K562 (cell line): ENCODE results near the gene ELP5. TPM values are rescaled to one million over a fixed set of nuclear protein-coding genes. Genes with fewer than 3 reads are reported as not detected.
A peak's percentile ranks its signal among the peaks of the same experiment; 100 is the strongest.

Source experiments
- ATF4 ChIP-seq: fragments of 450-650 bp; formaldehyde crosslinking; IDR thresholded peaks from 2 replicates; pipeline ENCODE4 v1.4.0; 2022; ENCODE audit warnings: mild to moderate bottlenecking, moderate library complexity
- CXXC5 ChIP-seq: fragments of 250-450 bp; sonication (Bioruptor Pico); IDR thresholded peaks from 2 replicates; pipeline ENCODE4 v1.8.0; 2022; ENCODE audit warnings: inconsistent platforms, mild to moderate bottlenecking, moderate library complexity
- EGR1 ChIP-seq: fragments of 450-650 bp; conservative IDR thresholded peaks from 2 replicates; pipeline ENCODE4 v1.6.1; 2017; ENCODE audit warnings: mild to moderate bottlenecking
- ERF ChIP-seq: fragments of 450-650 bp; formaldehyde crosslinking; IDR thresholded peaks from 2 replicates; pipeline ENCODE4 v1.4.0; 2020; ENCODE audit warnings: mild to moderate bottlenecking, mixed read lengths
- FOXK1 ChIP-seq: sonication (generic); formaldehyde crosslinking; IDR thresholded peaks from 2 replicates; pipeline ENCODE4 v1.8.0; 2022; ENCODE audit warnings: missing genetic modification reagents, mild to moderate bottlenecking, borderline replicate concordance
- HNRNPK ChIP-seq: fragments of 200-400 bp; formaldehyde crosslinking; IDR thresholded peaks from one replicate; pipeline ENCODE4 v1.6.1; 2018; ENCODE audit warnings: mild to moderate bottlenecking, low read depth, low read length; ENCODE audit not compliant: poor library complexity, severe bottlenecking
- MAFG ChIP-seq: fragments of 450-650 bp; conservative IDR thresholded peaks from 2 replicates; pipeline ENCODE4 v1.6.1; 2016; ENCODE audit warnings: missing genetic modification characterization, missing compliant biosample characterization
- NFRKB ChIP-seq: fragments of 450-650 bp; IDR thresholded peaks from 2 replicates; pipeline ENCODE4 v1.6.1; 2016; ENCODE audit warnings: low read depth
- PKNOX1 ChIP-seq: fragments of 450-650 bp; IDR thresholded peaks from 2 replicates; pipeline ENCODE4 v1.6.1; 2016
- RAD21 ChIP-seq, 2 experiments: fragments of 250-450 bp in 1 of 2; fragments of 450-650 bp in 1 of 2; sonication (Bioruptor Pico) in 1 of 2; formaldehyde crosslinking in 1 of 2; IDR thresholded peaks in 1 of 2; conservative IDR thresholded peaks in 1 of 2; 2 replicates each; pipeline versions ENCODE4 v1.4.0 to v1.8.0; 2020 to 2022; ENCODE audit warnings: mild to moderate bottlenecking in 2 of 2, moderate library complexity in 1 of 2
- RREB1 ChIP-seq: fragments of 250-450 bp; sonication (Bioruptor Pico); IDR thresholded peaks from 2 replicates; pipeline ENCODE4 v1.4.0; 2020
- SMAD3 ChIP-seq: fragments of 450-650 bp; formaldehyde crosslinking; conservative IDR thresholded peaks from 2 replicates; pipeline ENCODE4 v1.4.0; 2020; ENCODE audit warnings: mild to moderate bottlenecking
- SMARCE1 ChIP-seq: fragments of 450-650 bp; IDR thresholded peaks from 2 replicates; pipeline ENCODE4 v1.7.1; 2016; ENCODE audit warnings: mild to moderate bottlenecking
- SOX6 ChIP-seq: fragments of 450-650 bp; IDR thresholded peaks from 2 replicates; pipeline ENCODE4 v1.6.1; 2014; ENCODE audit warnings: mild to moderate bottlenecking
- XRCC4 ChIP-seq: IDR thresholded peaks from one replicate; pipeline ENCODE4 v1.6.1; 2011; ENCODE audit not compliant: insufficient read depth, insufficient read length; ENCODE audit errors: extremely low read depth
- ZNF165 ChIP-seq: fragments of 250-450 bp; sonication (Bioruptor Pico); IDR thresholded peaks from 2 replicates; pipeline ENCODE4 v1.4.0; 2020; ENCODE audit warnings: borderline replicate concordance
- ZNF274 ChIP-seq: IDR thresholded peaks from 2 replicates; pipeline ENCODE4 v1.6.1; 2011; ENCODE audit warnings: low read depth, mild to moderate bottlenecking, low read length, moderate library complexity, borderline replicate concordance
- ZNF445 ChIP-seq: fragments of 250-450 bp; sonication (Bioruptor Pico); IDR thresholded peaks from 2 replicates; pipeline ENCODE4 v1.4.0; 2020; ENCODE audit warnings: low read depth, mild to moderate bottlenecking, moderate library complexity
- polyA plus RNA-seq, 8 experiments: library from polyadenylated mRNA; depleted of rRNA in 4 of 8; stranded (reverse) in 5 of 8; unstranded in 3 of 8; fragments of >200 nt; fragmentation: Nextera tagmentation in 2 of 8; fragmentation: Illumina TruSeq in 1 of 8; extraction: Ambion mirVana in 2 of 8; extraction: Trizol in 1 of 8; gene quantifications; 2 replicates each; pipeline versions ENCODE4 v1.2.1 to v1.2.3, GENCODE V29; 2011 to 2014; ENCODE audit warnings: inconsistent platforms in 1 of 8, missing spikeins in 1 of 8
- total RNA-seq, 7 experiments: library from RNA; depleted of rRNA in 6 of 7; stranded (reverse); fragments of >200 nt in 6 of 7; fragmentation: Illumina TruSeq in 2 of 7; extraction: Trizol in 2 of 7; gene quantifications; 2 replicates each; pipeline versions ENCODE4 v1.2.1 to v1.2.3, GENCODE V29; 2011 to 2021; ENCODE audit warnings: low replicate concordance in 1 of 7
- TF ChIP-seq, protein P1 (sequence below): sonication (generic); formaldehyde crosslinking; IDR thresholded peaks from 2 replicates; pipeline ENCODE4 v1.8.1; 2023; ENCODE audit warnings: mild to moderate bottlenecking, missing genetic modification reagents

ELP5 gene
- total and polyA plus RNA-seq, 9 of the 15 experiments (the other 6 are each of a cell fraction or from before 2014, with no cell fraction given): 25.7 to 77.9 (median 52.9) TPM

- TF ChIP-seq RAD21 (CRISPR knock-in tag; conservative IDR thresholded peaks at IDR 0.05 in 1 of 2, IDR thresholded peaks at IDR 0.05 in 1 of 2) (peak in 1 of 2 experiments; percentile 35; a peak in 1 of 4 replicates), MAFG (no peak), SOX6 (no peak), NFRKB (no peak), SMAD3 (no peak), PKNOX1 (peak; percentile 85), ZNF445 (CRISPR knock-in tag) (no peak), ZNF165 (no peak), CXXC5 (CRISPR knock-in tag) (peak; percentile 33; the same call in 1 of the 2 replicates), ZNF274 (no peak), HNRNPK (no peak), XRCC4 (no peak), FOXK1 (CRISPR knock-in tag) (no peak), RREB1 (CRISPR knock-in tag) (peak; percentile 93), EGR1 (peak; percentile 88), ATF4 (no peak), ERF (CRISPR knock-in tag) (no peak), SMARCE1 (no peak)
- TF ChIP-seq, protein P1, sequence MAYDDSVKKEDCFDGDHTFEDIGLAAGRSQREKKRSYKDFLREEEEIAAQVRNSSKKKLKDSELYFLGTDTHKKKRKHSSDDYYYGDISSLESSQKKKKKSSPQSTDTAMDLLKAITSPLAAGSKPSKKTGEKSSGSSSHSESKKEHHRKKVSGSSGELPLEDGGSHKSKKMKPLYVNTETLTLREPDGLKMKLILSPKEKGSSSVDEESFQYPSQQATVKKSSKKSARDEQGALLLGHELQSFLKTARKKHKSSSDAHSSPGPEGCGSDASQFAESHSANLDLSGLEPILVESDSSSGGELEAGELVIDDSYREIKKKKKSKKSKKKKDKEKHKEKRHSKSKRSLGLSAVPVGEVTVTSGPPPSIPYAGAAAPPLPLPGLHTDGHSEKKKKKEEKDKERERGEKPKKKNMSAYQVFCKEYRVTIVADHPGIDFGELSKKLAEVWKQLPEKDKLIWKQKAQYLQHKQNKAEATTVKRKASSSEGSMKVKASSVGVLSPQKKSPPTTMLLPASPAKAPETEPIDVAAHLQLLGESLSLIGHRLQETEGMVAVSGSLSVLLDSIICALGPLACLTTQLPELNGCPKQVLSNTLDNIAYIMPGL (CRISPR knock-in tag): no peak
These were observed 37.5 kb upstream of the ELP5 start (continued) for GRCh38 chr17:7214300-7215135.
